ENCODE results near the gene ANGPTL2. TPM values are rescaled to one million over a fixed set of nuclear protein-coding genes. Genes with fewer than 3 reads are reported as not detected.

ANGPTL2 gene
- total RNA-seq, 4 donors from 2014 or later: 36.5 to 52.5 (median 50.8) TPM

GRCh38 chr9:127140842-127141675, 18.6 kb upstream of the ANGPTL2 start:
- no peak overlapping the region for H3K27ac ChIP-seq
- WGBS, 2 donors (ENCODE audit: low coverage in 1 of 2): 66 to 79% methylated on average over 6 of the region's 9 CpGs
- H3K4me1 ChIP-seq: peaks cover 0 to 25% (median 5%) of the 10 kb centered on the region in 3 donors
- H3K27me3 ChIP-seq: no peaks in the 10 kb centered on the region
- H3K9me3 ChIP-seq: no peaks in the 10 kb centered on the region
- ATAC-seq: no peak
- no peaks in the 10 kb centered on the region for H3K36me3 ChIP-seq
- no peak overlapping the region for H3K4me3 ChIP-seq
- TF ChIP-seq POLR2A (IDR thresholded peaks at IDR 0.05): no peak
- TF ChIP-seq EP300 (IDR thresholded peaks at IDR 0.05): no peak
- no peak for TF ChIP-seq POLR2AphosphoS5 (IDR thresholded peaks at IDR 0.05)
- TF ChIP-seq CTCF (IDR thresholded peaks at IDR 0.05): no peak

GRCh38 chr9:127140181-127140580, 17.7 kb upstream of the ANGPTL2 start:
- no CpG with 5 or more reads among the region's 6 CpGs for WGBS, 2 donors (ENCODE audit: low coverage in 1 of 2)
- Histone ChIP-seq H3K27ac (no peak overlapping the region), H3K27me3 (no peaks in the 10 kb centered on the region), H3K4me1 (peaks cover 0 to 34% (median 14%) of the 10 kb centered on the region in 3 donors), H3K4me3 (no peak overlapping the region), H3K36me3 (no peaks in the 10 kb centered on the region), H3K9me3 (no peaks in the 10 kb centered on the region)
- TF ChIP-seq CTCF (IDR thresholded peaks at IDR 0.05): no peak
- no peak for TF ChIP-seq POLR2A (IDR thresholded peaks at IDR 0.05)
- TF ChIP-seq POLR2AphosphoS5 (IDR thresholded peaks at IDR 0.05): no peak
- TF ChIP-seq EP300 (IDR thresholded peaks at IDR 0.05): no peak
- ATAC-seq: no peak

- H3K4me1 ChIP-seq: peaks cover 0 to 38% (median 18%) of the 10 kb centered on the region in 3 donors
- H3K36me3 ChIP-seq: no peaks in the 10 kb centered on the region
- H3K9me3 ChIP-seq: no peaks in the 10 kb centered on the region
- ATAC-seq: no peak
- no peaks in the 10 kb centered on the region for H3K27me3 ChIP-seq
- H3K27ac ChIP-seq: no peak overlapping the region
- TF ChIP-seq CTCF (IDR thresholded peaks at IDR 0.05): no peak
- no peak for TF ChIP-seq POLR2AphosphoS5 (IDR thresholded peaks at IDR 0.05)
- TF ChIP-seq EP300 (IDR thresholded peaks at IDR 0.05): no peak
- no peak for TF ChIP-seq POLR2A (IDR thresholded peaks at IDR 0.05)
- H3K4me3 ChIP-seq: no peak overlapping the region
- WGBS, 2 donors (ENCODE audit: low coverage in 1 of 2): 92% methylated on average over 6 of the region's 6 CpGs; no CpG with 5 or more reads in 1 of the 2 donors
Measured at GRCh38 chr9:127139775-127140174, 17.3 kb upstream of the ANGPTL2 start.

GRCh38 chr9:127139071-127139731, 16.8 kb upstream of the ANGPTL2 start:
- H3K9me3 ChIP-seq: no peaks in the 10 kb centered on the region
- WGBS, 2 donors (ENCODE audit: low coverage in 1 of 2): 100% methylated on average over 1 of the region's 8 CpGs; no CpG with 5 or more reads in 1 of the 2 donors
- H3K36me3 ChIP-seq: no peaks in the 10 kb centered on the region
- no peak for TF ChIP-seq EP300 (IDR thresholded peaks at IDR 0.05)
- H3K27ac ChIP-seq: no peak overlapping the region
- no peak overlapping the region for H3K4me3 ChIP-seq
- H3K27me3 ChIP-seq: no peaks in the 10 kb centered on the region
- no peak for ATAC-seq
- peaks cover 1 to 44% (median 21%) of the 10 kb centered on the region in 3 donors for H3K4me1 ChIP-seq

GRCh38 chr9:127138444-127138843, 16.0 kb upstream of the ANGPTL2 start:
- no peaks in the 10 kb centered on the region for H3K27me3 ChIP-seq
- no peak overlapping the region for H3K27ac ChIP-seq
- peaks cover 3 to 46% (median 28%) of the 10 kb centered on the region in 3 donors for H3K4me1 ChIP-seq
- no peak overlapping the region for H3K4me3 ChIP-seq
- 90 to 100% methylated on average over 1 to 2 of the region's 4 CpGs for WGBS, 2 donors (ENCODE audit: low coverage in 1 of 2)
- no peak for ATAC-seq
- no peaks in the 10 kb centered on the region for H3K9me3 ChIP-seq
- TF ChIP-seq CTCF (IDR thresholded peaks at IDR 0.05): no peak
- H3K36me3 ChIP-seq: no peaks in the 10 kb centered on the region
